Embryonic facial prominence (tissue), 1 donor: Measurements from ENCODE around the gene OR12D3.
"Not testable (repeated sequence)": the region's sequence is repeated elsewhere in the genome, so short reads cannot be mapped to it uniquely, and the experiment has no call there.

Experiments used
- DNase-seq: peaks from one replicate; pipeline ENCODE4 v3.0.0-alpha.2; 2016; ENCODE audit errors: extremely low spot score

OR12D3 gene

GRCh38 chr6:29375191-29375590 lies at the start of gene OR12D3:
TSS of gene OR12D3 (minus strand) at chr6:29375291. CDS start at chr6:29375287, 4 bp downstream.
- no peak for DNase-seq

GRCh38 chr6:29424575-29424974 lies 49.5 kb upstream of the OR12D3 start:
- no peak for DNase-seq

GRCh38 chr6:29424168-29424567 lies 49.1 kb upstream of the OR12D3 start:
- no peak for DNase-seq

GRCh38 chr6:29419516-29419915 lies 44.4 kb upstream of the OR12D3 start:
- no peak for DNase-seq

- no peak for DNase-seq
These were observed 39.5 kb upstream of the OR12D3 start, which contains the start of gene OR12D1 for GRCh38 chr6:29414588-29414987. TSS of gene OR12D1 (plus strand) at chr6:29414928.

GRCh38 chr6:29403801-29404200 lies 28.7 kb upstream of the OR12D3 start:
- DNase-seq: no peak

GRCh38 chr6:29399525-29399924 lies 24.4 kb upstream of the OR12D3 start:
- no peak for DNase-seq

GRCh38 chr6:29395331-29395730 lies 20.2 kb upstream of the OR12D3 start, which contains the start of gene OR12D2:
TSS of gene OR12D2 (plus strand) at chr6:29395631. CDS start at chr6:29396700, 1,069 bp downstream.
- no peak for DNase-seq

- DNase-seq: no peak
These were observed 13.4 kb upstream of the OR12D3 start for GRCh38 chr6:29388533-29388932.

- no peak for DNase-seq
These were observed 912 bp upstream of the OR12D3 start for GRCh38 chr6:29376003-29376402.

- no peak for DNase-seq
These were observed 6.3 kb downstream of the OR12D3 start, which contains the start of gene OR5V1 for GRCh38 chr6:29368765-29369164. TSS of gene OR5V1 (minus strand) at chr6:29368865. CDS start at chr6:29356195, 12,670 bp downstream.

GRCh38 chr6:29355603-29356002 lies 19.5 kb downstream of the OR12D3 start:
- DNase-seq: no peak

GRCh38 chr6:29354980-29355379 lies 20.1 kb downstream of the OR12D3 start:
- DNase-seq: no peak

GRCh38 chr6:29349348-29349747 lies 25.7 kb downstream of the OR12D3 start:
- DNase-seq: not testable (repeated sequence)

- no peak for DNase-seq
These were observed 29.7 kb downstream of the OR12D3 start for GRCh38 chr6:29345380-29345779.

- no peak for DNase-seq
These were observed 38.8 kb downstream of the OR12D3 start for GRCh38 chr6:29336269-29336668.

GRCh38 chr6:29332676-29333075 lies 42.4 kb downstream of the OR12D3 start:
- no peak for DNase-seq

- no peak for DNase-seq
These were observed 49.3 kb downstream of the OR12D3 start for GRCh38 chr6:29325777-29326176.
